SK-N-SH (cell line): ENCODE data around the gene OSTF1.

Experiments used
- CHD2 ChIP-seq: fragments of 150-350 bp; IDR thresholded peaks from 2 replicates; pipeline ENCODE4 v1.6.1; 2018; ENCODE audit warnings: low read length; ENCODE audit not compliant: partially characterized antibody
- CTCF ChIP-seq: fragments of 200-600 bp; sonication (generic); IDR thresholded peaks from 2 replicates; pipeline ENCODE4 v1.6.1; 2017; ENCODE audit warnings: antibody characterized with exemption, mild to moderate bottlenecking, moderate library complexity
- EP300 ChIP-seq, 2 experiments: IDR thresholded peaks; 2 replicates each; pipeline versions ENCODE4 v1.4.0 to v1.6.1; 2012; ENCODE audit warnings: borderline replicate concordance in 1 of 2, low read depth in 1 of 2, low read length in 1 of 2
- EZH2phosphoT487 ChIP-seq: fragments of 200-600 bp; sonication (generic); IDR thresholded peaks from 2 replicates; pipeline ENCODE4 v1.6.1; 2017; ENCODE audit warnings: low read depth, mixed run types, mild to moderate bottlenecking, antibody characterized with exemption, moderate library complexity, borderline replicate concordance
- FOXJ3 ChIP-seq: sonication (generic); formaldehyde crosslinking; IDR thresholded peaks from 2 replicates; pipeline ENCODE4 v1.5.1; 2020; ENCODE audit warnings: mild to moderate bottlenecking, missing genetic modification reagents
- JUND ChIP-seq: IDR thresholded peaks from 2 replicates; pipeline ENCODE4 v1.4.0; 2012
- PBX3 ChIP-seq: IDR thresholded peaks from 2 replicates; pipeline ENCODE4; 2012
- POLR2AphosphoS5 ChIP-seq: IDR thresholded peaks from 2 replicates; pipeline ENCODE4 v1.6.1; 2012; ENCODE audit warnings: low read depth, low read length
- REST ChIP-seq: IDR thresholded peaks from 2 replicates; pipeline ENCODE4 v1.6.1; 2012; ENCODE audit warnings: mild to moderate bottlenecking, low read depth, low read length, moderate library complexity
- RFX5 ChIP-seq: IDR thresholded peaks from 2 replicates; pipeline ENCODE4 v1.6.1; 2012; ENCODE audit warnings: mild to moderate bottlenecking, improper control_type of control experiment, low read length
- USF2 ChIP-seq: fragments of 150-350 bp; IDR thresholded peaks from 2 replicates; pipeline ENCODE4 v1.6.1; 2017; ENCODE audit warnings: antibody characterized with exemption, low read length, low read depth, borderline replicate concordance
- TF ChIP-seq, protein P1 (sequence below): fragments of 150-350 bp; IDR thresholded peaks from 2 replicates; pipeline ENCODE4 v1.6.1; 2016; ENCODE audit warnings: mild to moderate bottlenecking, low read depth, low read length
- TF ChIP-seq, protein P2 (sequence below): IDR thresholded peaks from 2 replicates; pipeline ENCODE4 v1.4.0; 2012; ENCODE audit warnings: low read depth

DNA sequence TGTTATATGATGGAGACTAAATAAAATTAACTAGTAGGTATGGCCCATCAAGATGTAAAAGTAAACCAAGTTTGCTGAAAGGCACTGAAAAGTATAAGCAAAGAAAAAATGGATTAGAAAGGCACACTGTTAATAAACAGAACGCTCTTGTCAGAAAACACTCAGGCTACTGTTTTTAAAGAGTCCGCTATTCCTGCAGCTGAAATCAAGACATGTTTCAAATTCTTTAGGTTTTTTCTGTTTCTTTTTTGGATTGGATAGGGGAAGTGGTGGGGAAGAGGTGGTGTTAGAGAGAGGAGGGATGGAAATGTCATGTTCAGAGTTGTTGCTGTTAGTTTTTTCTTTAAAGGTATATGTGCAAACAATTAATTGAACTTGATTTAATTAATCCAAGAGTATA is 17.5 kb downstream of the OSTF1 start:
- TF ChIP-seq PBX3 (no peak), CTCF (no peak), JUND (no peak), USF2 (no peak), POLR2AphosphoS5 (no peak), CHD2 (no peak), EZH2phosphoT487 (no peak), EP300 (IDR thresholded peaks at IDR 0.05; ENCODE audit: borderline replicate concordance in 1 of 2, low read depth in 1 of 2, low read length in 1 of 2) (no peak), RFX5 (no peak), FOXJ3 (CRISPR knock-in tag) (no peak), REST (no peak)
- TF ChIP-seq, protein P1, sequence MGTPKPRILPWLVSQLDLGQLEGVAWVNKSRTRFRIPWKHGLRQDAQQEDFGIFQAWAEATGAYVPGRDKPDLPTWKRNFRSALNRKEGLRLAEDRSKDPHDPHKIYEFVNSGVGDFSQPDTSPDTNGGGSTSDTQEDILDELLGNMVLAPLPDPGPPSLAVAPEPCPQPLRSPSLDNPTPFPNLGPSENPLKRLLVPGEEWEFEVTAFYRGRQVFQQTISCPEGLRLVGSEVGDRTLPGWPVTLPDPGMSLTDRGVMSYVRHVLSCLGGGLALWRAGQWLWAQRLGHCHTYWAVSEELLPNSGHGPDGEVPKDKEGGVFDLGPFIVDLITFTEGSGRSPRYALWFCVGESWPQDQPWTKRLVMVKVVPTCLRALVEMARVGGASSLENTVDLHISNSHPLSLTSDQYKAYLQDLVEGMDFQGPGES = no peak
- TF ChIP-seq, protein P2, sequence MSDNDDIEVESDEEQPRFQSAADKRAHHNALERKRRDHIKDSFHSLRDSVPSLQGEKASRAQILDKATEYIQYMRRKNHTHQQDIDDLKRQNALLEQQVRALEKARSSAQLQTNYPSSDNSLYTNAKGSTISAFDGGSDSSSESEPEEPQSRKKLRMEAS = no peak
